Stimulated activated CD8-positive, alpha-beta memory T cell treated with anti-CD3 and anti-CD28 coated beads, Interleukin-12 subunit alpha, Interleukin-12 subunit beta, amount 100 ng/mL, for 4 hours (primary cell): Measurements from ENCODE around the gene MYH11.

Experiments used
- DNase-seq: peaks from one replicate; pipeline ENCODE4 v3.0.0-alpha.2; 2020; ENCODE audit warnings: low read depth

The MYH11 gene

GRCh38 chr16:15777533-15778203 lies 79.2 kb downstream of the MYH11 start:
- DNase-seq: no peak

- no peak for DNase-seq
Observed at GRCh38 chr16:15776572-15776971, 80.3 kb downstream of the MYH11 start.

GRCh38 chr16:15775663-15776304 lies 81.0 kb downstream of the MYH11 start:
- DNase-seq: no peak

GRCh38 chr16:15775209-15775608 lies 81.6 kb downstream of the MYH11 start:
- DNase-seq: no peak

GRCh38 chr16:15773968-15774367 lies 82.9 kb downstream of the MYH11 start:
- no peak for DNase-seq

GRCh38 chr16:15772579-15773293 lies 84.1 kb downstream of the MYH11 start:
- no peak for DNase-seq

GRCh38 chr16:15771694-15772093 lies 85.1 kb downstream of the MYH11 start:
- DNase-seq: no peak

GRCh38 chr16:15770512-15770911 lies 86.3 kb downstream of the MYH11 start:
- no peak for DNase-seq

GRCh38 chr16:15770107-15770506 lies 86.7 kb downstream of the MYH11 start:
- no peak for DNase-seq

GRCh38 chr16:15769239-15769638 lies 87.6 kb downstream of the MYH11 start:
- no peak for DNase-seq

- no peak for DNase-seq
Observed at GRCh38 chr16:15768201-15768600, 88.6 kb downstream of the MYH11 start.

- DNase-seq: no peak
Observed at GRCh38 chr16:15766918-15767317, 89.9 kb downstream of the MYH11 start.

- no peak for DNase-seq
Observed at GRCh38 chr16:15765880-15766279, 90.9 kb downstream of the MYH11 start.

- no peak for DNase-seq
Observed at GRCh38 chr16:15765116-15765515, 91.7 kb downstream of the MYH11 start.

GRCh38 chr16:15764112-15764511 lies 92.7 kb downstream of the MYH11 start:
- no peak for DNase-seq

- DNase-seq: no peak
Observed at GRCh38 chr16:15760129-15760528, 96.7 kb downstream of the MYH11 start.

GRCh38 chr16:15759070-15759469 lies 97.8 kb downstream of the MYH11 start:
- DNase-seq: no peak

GRCh38 chr16:15757630-15758251 lies 99.1 kb downstream of the MYH11 start:
- DNase-seq: no peak

GRCh38 chr16:15757077-15757386 lies 99.8 kb downstream of the MYH11 start:
- DNase-seq: no peak

GRCh38 chr16:15754821-15755534 lies 101.8 kb downstream of the MYH11 start:
- no peak for DNase-seq

GRCh38 chr16:15752717-15753488 lies 103.9 kb downstream of the MYH11 start:
- no peak for DNase-seq

- DNase-seq: no peak
Observed at GRCh38 chr16:15751940-15752339, 104.9 kb downstream of the MYH11 start.
